GM08714 (cell line): Measurements from ENCODE around the gene LRRC38.
"Not testable (repeated sequence)": the region's sequence is repeated elsewhere in the genome, so short reads cannot be mapped to it uniquely, and the experiment has no call there.

ENCODE experiments used
- H3K4me3 ChIP-seq: fragments of 200-500 bp; sonication (Bioruptor generic); 2 replicates; pipeline ENCODE4 v1.5.1; 2014; ENCODE audit warnings: mild to moderate bottlenecking, low read length, inconsistent platforms
- ZNF274 ChIP-seq: IDR thresholded peaks from 2 replicates; pipeline ENCODE4 v1.6.1; 2012; ENCODE audit warnings: mild to moderate bottlenecking, low read depth, low read length

The LRRC38 gene

GRCh38 chr1:13462682-13463081 lies 51.1 kb downstream of the LRRC38 start:
- H3K4me3 ChIP-seq, result no peak overlapping the region
- TF ChIP-seq ZNF274, result no peak

GRCh38 chr1:13461977-13462376 lies 51.8 kb downstream of the LRRC38 start:
- H3K4me3 ChIP-seq, result no peak overlapping the region
- TF ChIP-seq ZNF274, result no peak

GRCh38 chr1:13456904-13457532 lies 56.8 kb downstream of the LRRC38 start:
- H3K4me3 ChIP-seq, result no peak overlapping the region
- TF ChIP-seq ZNF274, result no peak

GRCh38 chr1:13451399-13451965 lies 62.3 kb downstream of the LRRC38 start:
- no peak overlapping the region for H3K4me3 ChIP-seq
- no peak for TF ChIP-seq ZNF274

GRCh38 chr1:13450204-13450603 lies 63.6 kb downstream of the LRRC38 start:
- TF ChIP-seq ZNF274, result no peak
- H3K4me3 ChIP-seq, result no peak overlapping the region

- no peak overlapping the region for H3K4me3 ChIP-seq
- no peak for TF ChIP-seq ZNF274
These were observed 70.3 kb downstream of the LRRC38 start for GRCh38 chr1:13443335-13443979.

DNA sequence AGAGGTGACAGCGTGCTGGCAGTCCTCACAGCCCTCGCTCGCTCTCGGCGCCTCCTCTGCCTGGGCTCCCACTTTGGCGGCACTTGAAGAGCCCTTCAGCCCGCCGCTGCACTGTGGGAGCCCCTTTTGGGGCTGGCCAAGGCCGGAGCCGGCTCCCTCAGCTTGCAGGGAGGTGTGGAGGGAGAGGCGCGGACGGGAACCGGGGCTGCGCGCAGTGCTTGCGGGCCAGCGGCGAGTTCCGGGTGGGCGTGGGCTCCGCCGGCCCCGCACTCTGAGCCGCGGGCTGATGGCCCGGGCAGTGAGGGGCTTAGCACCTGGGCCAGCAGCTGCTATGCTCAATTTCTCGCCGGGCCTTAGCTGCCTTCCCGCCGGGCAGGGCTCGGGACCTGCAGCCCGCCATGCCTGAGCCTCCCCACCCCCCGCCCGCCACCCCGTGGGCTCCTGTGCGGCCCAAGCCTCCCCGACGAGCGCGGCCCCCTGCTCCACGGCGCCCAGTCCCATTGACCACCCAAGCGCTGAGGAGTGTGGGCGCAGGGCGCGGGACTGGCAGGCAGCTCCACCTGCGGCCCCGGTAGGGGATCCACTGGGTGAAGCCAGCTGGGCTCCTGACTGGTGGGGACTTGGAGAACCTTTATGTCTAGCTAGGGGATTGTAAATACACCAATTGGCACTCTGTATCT lies 74.6 kb downstream of the LRRC38 start:
- H3K4me3 ChIP-seq, result not testable (repeated sequence)

DNA sequence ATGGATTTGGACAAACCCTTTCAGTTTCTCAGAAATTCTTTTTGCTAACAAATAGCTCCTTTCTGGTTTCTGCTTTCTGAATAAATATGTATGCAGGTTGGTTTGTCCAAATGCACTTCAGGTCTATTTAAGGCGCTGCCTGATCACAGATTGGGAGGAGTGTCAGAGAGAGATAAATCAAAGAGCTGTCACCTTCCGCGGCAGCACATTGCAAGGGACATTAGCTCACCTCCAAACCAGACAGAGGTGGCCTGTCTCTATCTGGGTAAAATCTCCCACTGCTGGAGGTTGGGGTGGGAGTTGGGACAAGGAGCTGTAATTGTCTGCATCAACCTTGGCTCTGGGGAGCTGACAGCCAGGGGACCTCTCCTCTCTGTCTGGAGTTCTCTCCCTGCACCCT lies 78.3 kb downstream of the LRRC38 start:
- TF ChIP-seq ZNF274, result no peak
- no peak overlapping the region for H3K4me3 ChIP-seq

DNA sequence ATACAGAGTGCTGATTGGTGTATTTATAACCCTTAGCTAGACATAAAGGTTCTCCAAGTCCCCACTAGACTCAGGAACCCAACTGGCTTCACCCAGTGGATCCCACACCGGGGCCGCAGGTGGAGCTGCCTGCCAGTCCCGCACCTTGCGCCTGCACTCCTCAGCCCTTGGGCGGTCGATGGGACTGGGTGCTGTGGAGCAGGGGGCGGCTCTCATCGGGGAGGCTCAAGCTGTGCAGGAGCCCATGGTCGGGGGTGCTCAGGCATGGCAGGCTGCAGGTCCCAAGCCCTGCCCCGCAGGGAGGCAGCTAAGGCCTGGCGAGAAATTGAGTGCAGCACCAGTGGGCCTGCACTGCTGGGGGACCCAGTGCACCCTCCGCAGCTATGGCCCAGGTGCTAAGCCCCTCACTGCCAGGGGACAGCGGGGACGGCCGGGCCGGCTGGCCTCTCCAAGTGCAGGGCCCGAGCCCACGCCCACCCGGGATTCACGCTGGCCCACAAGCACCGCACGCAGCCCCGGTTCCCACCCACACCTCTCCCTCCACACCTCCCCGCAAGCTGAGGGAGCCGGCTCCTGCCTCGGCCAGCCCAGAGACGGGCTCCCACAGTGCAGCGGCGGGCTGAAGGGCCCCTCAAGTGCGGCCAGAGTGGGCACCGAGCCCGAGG lies 80.0 kb downstream of the LRRC38 start:
- H3K4me3 ChIP-seq, result not testable (repeated sequence)

- TF ChIP-seq ZNF274, result no peak
- no peak overlapping the region for H3K4me3 ChIP-seq
These were observed 81.6 kb downstream of the LRRC38 start for GRCh38 chr1:13432251-13432650.

DNA sequence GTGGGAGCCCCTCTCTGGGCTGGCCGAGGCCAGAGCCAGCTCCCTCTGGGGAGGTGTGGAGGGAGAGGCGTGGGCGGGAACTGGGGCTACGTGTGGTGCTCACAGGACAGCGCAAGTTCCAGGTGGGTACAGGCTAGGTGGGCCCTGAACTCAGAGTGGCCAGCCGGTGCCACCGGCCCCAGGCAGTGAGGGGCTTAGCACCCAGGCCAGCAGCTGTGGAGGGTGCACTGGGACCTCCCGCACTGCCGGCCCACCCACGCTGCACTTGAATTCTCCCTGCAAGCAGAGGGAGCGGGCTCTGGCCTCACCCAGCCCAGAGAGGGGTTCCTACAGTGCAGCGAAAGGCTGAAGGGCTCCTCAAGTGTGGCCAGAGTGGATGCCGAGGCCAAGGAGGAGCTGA lies 83.3 kb downstream of the LRRC38 start:
- no peak overlapping the region for H3K4me3 ChIP-seq
- no peak for TF ChIP-seq ZNF274
